Panc1 (cell line): ENCODE measurements around the gene IRX5.

Source experiments
- POLR2AphosphoS5 ChIP-seq: IDR thresholded peaks from 2 replicates; pipeline ENCODE4 v1.6.1; 2012; ENCODE audit warnings: mild to moderate bottlenecking, low read depth, low read length, moderate library complexity
- SIN3A ChIP-seq: IDR thresholded peaks from 2 replicates; pipeline ENCODE4 v1.6.1; 2012; ENCODE audit warnings: low read depth, mild to moderate bottlenecking, low read length, moderate library complexity, borderline replicate concordance; ENCODE audit not compliant: insufficient read depth
- TCF7L2 ChIP-seq: IDR thresholded peaks from 2 replicates; pipeline ENCODE4 v1.6.1; 2011; ENCODE audit warnings: mild to moderate bottlenecking, low read depth, low read length, inconsistent platforms
- TF ChIP-seq, protein P1 (sequence below): fragments of 450-650 bp; IDR thresholded peaks from 2 replicates; pipeline ENCODE4 v1.5.1; 2017; ENCODE audit warnings: mild to moderate bottlenecking
- TF ChIP-seq, protein P2 (sequence below), 2 experiments: IDR thresholded peaks; 2 replicates each; pipeline ENCODE4 v1.6.1; 2011 to 2012; ENCODE audit warnings: low read depth in 2 of 2, control low read depth in 1 of 2, low read length in 1 of 2, mild to moderate bottlenecking in 1 of 2, moderate library complexity in 1 of 2; ENCODE audit not compliant: insufficient read depth in 1 of 2

DNA sequence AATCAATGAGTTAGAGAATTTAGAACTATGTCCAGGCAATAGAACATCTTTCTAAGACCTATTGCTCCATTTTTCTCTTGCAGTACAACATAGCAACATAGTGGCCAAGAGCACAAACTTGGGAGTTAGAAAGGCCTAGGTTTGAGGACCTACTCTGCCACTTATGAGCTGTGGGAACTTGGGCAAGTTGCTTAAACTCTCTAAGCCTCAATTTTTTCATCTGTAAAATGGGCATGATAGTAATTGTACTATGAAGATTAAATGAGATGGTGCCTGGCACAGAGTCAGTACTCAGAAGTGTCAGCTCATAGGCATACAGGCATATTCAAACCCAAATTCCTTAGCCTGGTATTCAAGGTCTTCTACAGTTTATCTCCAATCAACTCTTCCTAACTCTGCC lies 25.1 kb downstream of the IRX5 start:
- TF ChIP-seq, protein P1, sequence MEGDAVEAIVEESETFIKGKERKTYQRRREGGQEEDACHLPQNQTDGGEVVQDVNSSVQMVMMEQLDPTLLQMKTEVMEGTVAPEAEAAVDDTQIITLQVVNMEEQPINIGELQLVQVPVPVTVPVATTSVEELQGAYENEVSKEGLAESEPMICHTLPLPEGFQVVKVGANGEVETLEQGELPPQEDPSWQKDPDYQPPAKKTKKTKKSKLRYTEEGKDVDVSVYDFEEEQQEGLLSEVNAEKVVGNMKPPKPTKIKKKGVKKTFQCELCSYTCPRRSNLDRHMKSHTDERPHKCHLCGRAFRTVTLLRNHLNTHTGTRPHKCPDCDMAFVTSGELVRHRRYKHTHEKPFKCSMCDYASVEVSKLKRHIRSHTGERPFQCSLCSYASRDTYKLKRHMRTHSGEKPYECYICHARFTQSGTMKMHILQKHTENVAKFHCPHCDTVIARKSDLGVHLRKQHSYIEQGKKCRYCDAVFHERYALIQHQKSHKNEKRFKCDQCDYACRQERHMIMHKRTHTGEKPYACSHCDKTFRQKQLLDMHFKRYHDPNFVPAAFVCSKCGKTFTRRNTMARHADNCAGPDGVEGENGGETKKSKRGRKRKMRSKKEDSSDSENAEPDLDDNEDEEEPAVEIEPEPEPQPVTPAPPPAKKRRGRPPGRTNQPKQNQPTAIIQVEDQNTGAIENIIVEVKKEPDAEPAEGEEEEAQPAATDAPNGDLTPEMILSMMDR, result no peak
- TF ChIP-seq POLR2AphosphoS5, result no peak
- TF ChIP-seq SIN3A, result no peak
- TF ChIP-seq, protein P2, sequence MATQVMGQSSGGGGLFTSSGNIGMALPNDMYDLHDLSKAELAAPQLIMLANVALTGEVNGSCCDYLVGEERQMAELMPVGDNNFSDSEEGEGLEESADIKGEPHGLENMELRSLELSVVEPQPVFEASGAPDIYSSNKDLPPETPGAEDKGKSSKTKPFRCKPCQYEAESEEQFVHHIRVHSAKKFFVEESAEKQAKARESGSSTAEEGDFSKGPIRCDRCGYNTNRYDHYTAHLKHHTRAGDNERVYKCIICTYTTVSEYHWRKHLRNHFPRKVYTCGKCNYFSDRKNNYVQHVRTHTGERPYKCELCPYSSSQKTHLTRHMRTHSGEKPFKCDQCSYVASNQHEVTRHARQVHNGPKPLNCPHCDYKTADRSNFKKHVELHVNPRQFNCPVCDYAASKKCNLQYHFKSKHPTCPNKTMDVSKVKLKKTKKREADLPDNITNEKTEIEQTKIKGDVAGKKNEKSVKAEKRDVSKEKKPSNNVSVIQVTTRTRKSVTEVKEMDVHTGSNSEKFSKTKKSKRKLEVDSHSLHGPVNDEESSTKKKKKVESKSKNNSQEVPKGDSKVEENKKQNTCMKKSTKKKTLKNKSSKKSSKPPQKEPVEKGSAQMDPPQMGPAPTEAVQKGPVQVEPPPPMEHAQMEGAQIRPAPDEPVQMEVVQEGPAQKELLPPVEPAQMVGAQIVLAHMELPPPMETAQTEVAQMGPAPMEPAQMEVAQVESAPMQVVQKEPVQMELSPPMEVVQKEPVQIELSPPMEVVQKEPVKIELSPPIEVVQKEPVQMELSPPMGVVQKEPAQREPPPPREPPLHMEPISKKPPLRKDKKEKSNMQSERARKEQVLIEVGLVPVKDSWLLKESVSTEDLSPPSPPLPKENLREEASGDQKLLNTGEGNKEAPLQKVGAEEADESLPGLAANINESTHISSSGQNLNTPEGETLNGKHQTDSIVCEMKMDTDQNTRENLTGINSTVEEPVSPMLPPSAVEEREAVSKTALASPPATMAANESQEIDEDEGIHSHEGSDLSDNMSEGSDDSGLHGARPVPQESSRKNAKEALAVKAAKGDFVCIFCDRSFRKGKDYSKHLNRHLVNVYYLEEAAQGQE (IDR thresholded peaks at IDR 0.05; ENCODE audit: insufficient read depth in 1 of 2, low read depth in 2 of 2, low read length in 1 of 2), result no peak
- no peak for TF ChIP-seq TCF7L2
